ENCODE data around the gene LRRC56.

LRRC56 gene

GRCh38 chr11:574632-575312, 37.4 kb downstream of the LRRC56 start:
- Histone ChIP-seq H3K27ac (ENCODE audit: low read depth, low read length) (no peak overlapping the region), H3K4me3 (ENCODE audit: low read depth in 1 of 5, low read length in 5 of 5) (peak overlapping the region in 4 of 5 donors; percentile 61 to 82 (median 68)), H3K4me1 (ENCODE audit: control insufficient read depth in 5 of 5, insufficient read depth in 5 of 5, low read length in 5 of 5) (peaks cover 14 to 39% (median 35%) of the 10 kb centered on the region in 5 donors), H3K9me3 (ENCODE audit: control insufficient read depth in 5 of 5, low read length in 5 of 5) (no peaks in the 10 kb centered on the region), H3K9ac (ENCODE audit: low read length in 5 of 5) (no peak overlapping the region), H3K27me3 (ENCODE audit: control insufficient read depth in 5 of 5, insufficient read depth in 4 of 5, low read length in 5 of 5) (peaks cover 0 to 5% (median 4%) of the 10 kb centered on the region in 5 donors), H3K36me3 (ENCODE audit: control insufficient read depth in 5 of 5, insufficient read depth in 5 of 5, low read length in 5 of 5) (no peaks in the 10 kb centered on the region)

- no peaks in the 10 kb centered on the region for H3K36me3 ChIP-seq (ENCODE audit: control insufficient read depth in 5 of 5, insufficient read depth in 5 of 5, low read length in 5 of 5)
- H3K27ac ChIP-seq (ENCODE audit: low read depth, low read length) = no peak overlapping the region
- H3K9ac ChIP-seq (ENCODE audit: low read length in 5 of 5) = peak overlapping the region in 2 of 5 donors; percentile 35 to 64
- peak overlapping the region in 4 of 5 donors; percentile 61 to 82 (median 68) for H3K4me3 ChIP-seq (ENCODE audit: low read depth in 1 of 5, low read length in 5 of 5)
- no peaks in the 10 kb centered on the region for H3K9me3 ChIP-seq (ENCODE audit: control insufficient read depth in 5 of 5, low read length in 5 of 5)
- peaks cover 16 to 46% (median 40%) of the 10 kb centered on the region in 5 donors for H3K4me1 ChIP-seq (ENCODE audit: control insufficient read depth in 5 of 5, insufficient read depth in 5 of 5, low read length in 5 of 5)
- peaks cover 0 to 5% (median 4%) of the 10 kb centered on the region in 5 donors for H3K27me3 ChIP-seq (ENCODE audit: control insufficient read depth in 5 of 5, insufficient read depth in 4 of 5, low read length in 5 of 5)
These were observed 38.1 kb downstream of the LRRC56 start for GRCh38 chr11:575313-575995.

GRCh38 chr11:575996-576768, 38.9 kb downstream of the LRRC56 start, which contains the start of gene PHRF1:
Gene PHRF1 (plus strand): TSS chr11:576470. CDS start chr11:581513, 5,043 bp downstream.
- H3K27ac ChIP-seq (ENCODE audit: low read depth, low read length) = peak within 1 kb of the TSS; percentile 70

GRCh38 chr11:576811-577610, 39.7 kb downstream of the LRRC56 start:
- peaks cover 16 to 50% (median 41%) of the 10 kb centered on the region in 5 donors for H3K4me1 ChIP-seq (ENCODE audit: control insufficient read depth in 5 of 5, insufficient read depth in 5 of 5, low read length in 5 of 5)
- H3K9me3 ChIP-seq (ENCODE audit: control insufficient read depth in 5 of 5, low read length in 5 of 5) = no peaks in the 10 kb centered on the region
- peaks cover 0 to 5% (median 2%) of the 10 kb centered on the region in 5 donors for H3K27me3 ChIP-seq (ENCODE audit: control insufficient read depth in 5 of 5, insufficient read depth in 4 of 5, low read length in 5 of 5)

More at GRCh38 chr11:575996-576768, 38.9 kb downstream of the LRRC56 start, which contains the start of gene PHRF1:
- H3K27me3 ChIP-seq (ENCODE audit: control insufficient read depth in 5 of 5, insufficient read depth in 4 of 5, low read length in 5 of 5) = peaks cover 0 to 5% (median 4%) of the 10 kb centered on the region in 5 donors
- H3K36me3 ChIP-seq (ENCODE audit: control insufficient read depth in 5 of 5, insufficient read depth in 5 of 5, low read length in 5 of 5) = no peaks in the 10 kb centered on the region
- H3K4me3 ChIP-seq (ENCODE audit: low read depth in 1 of 5, low read length in 5 of 5) = peak within 1 kb of the TSS; percentile 87 to 98 (median 94)
- peaks cover 16 to 47% (median 41%) of the 10 kb centered on the region in 5 donors for H3K4me1 ChIP-seq (ENCODE audit: control insufficient read depth in 5 of 5, insufficient read depth in 5 of 5, low read length in 5 of 5)
- H3K9ac ChIP-seq (ENCODE audit: low read length in 5 of 5) = peak within 1 kb of the TSS; percentile 43 to 100 (median 98)
- no peaks in the 10 kb centered on the region for H3K9me3 ChIP-seq (ENCODE audit: control insufficient read depth in 5 of 5, low read length in 5 of 5)

GRCh38 chr11:577611-577894, 40.2 kb downstream of the LRRC56 start:
- Histone ChIP-seq H3K27me3 (ENCODE audit: control insufficient read depth in 5 of 5, insufficient read depth in 4 of 5, low read length in 5 of 5) (peaks cover 0 to 5% (median 2%) of the 10 kb centered on the region in 5 donors), H3K9me3 (ENCODE audit: control insufficient read depth in 5 of 5, low read length in 5 of 5) (no peaks in the 10 kb centered on the region), H3K36me3 (ENCODE audit: control insufficient read depth in 5 of 5, insufficient read depth in 5 of 5, low read length in 5 of 5) (peaks cover 0 to 12% (median 7%) of the 10 kb centered on the region in 5 donors), H3K4me1 (ENCODE audit: control insufficient read depth in 5 of 5, insufficient read depth in 5 of 5, low read length in 5 of 5) (peaks cover 16 to 50% (median 41%) of the 10 kb centered on the region in 5 donors), H3K27ac (ENCODE audit: low read depth, low read length) (peak overlapping the region; percentile 67), H3K4me3 (ENCODE audit: low read depth in 1 of 5, low read length in 5 of 5) (peak overlapping the region; percentile 87 to 98 (median 94)), H3K9ac (ENCODE audit: low read length in 5 of 5) (peak overlapping the region; percentile 43 to 100 (median 98))

More at GRCh38 chr11:576811-577610, 39.7 kb downstream of the LRRC56 start:
- Histone ChIP-seq H3K4me3 (ENCODE audit: low read depth in 1 of 5, low read length in 5 of 5) (peak overlapping the region; percentile 87 to 98 (median 94)), H3K27ac (ENCODE audit: low read depth, low read length) (peak overlapping the region; percentile 67), H3K36me3 (ENCODE audit: control insufficient read depth in 5 of 5, insufficient read depth in 5 of 5, low read length in 5 of 5) (peaks cover 0 to 7% (median 4%) of the 10 kb centered on the region in 5 donors), H3K9ac (ENCODE audit: low read length in 5 of 5) (peak overlapping the region; percentile 43 to 100 (median 98))

- H3K9me3 ChIP-seq (ENCODE audit: control insufficient read depth in 5 of 5, low read length in 5 of 5) = no peaks in the 10 kb centered on the region
- no peak overlapping the region for H3K27ac ChIP-seq (ENCODE audit: low read depth, low read length)
- H3K4me3 ChIP-seq (ENCODE audit: low read depth in 1 of 5, low read length in 5 of 5) = peak overlapping the region in 4 of 5 donors; percentile 87 to 98 (median 91)
- peak overlapping the region; percentile 42 to 100 (median 98) for H3K9ac ChIP-seq (ENCODE audit: low read length in 5 of 5)
- H3K27me3 ChIP-seq (ENCODE audit: control insufficient read depth in 5 of 5, insufficient read depth in 4 of 5, low read length in 5 of 5) = peaks cover 0 to 5% (median 2%) of the 10 kb centered on the region in 5 donors
- peaks cover 0 to 20% (median 10%) of the 10 kb centered on the region in 5 donors for H3K36me3 ChIP-seq (ENCODE audit: control insufficient read depth in 5 of 5, insufficient read depth in 5 of 5, low read length in 5 of 5)
- peaks cover 16 to 50% (median 41%) of the 10 kb centered on the region in 5 donors for H3K4me1 ChIP-seq (ENCODE audit: control insufficient read depth in 5 of 5, insufficient read depth in 5 of 5, low read length in 5 of 5)
These were observed 41.1 kb downstream of the LRRC56 start for GRCh38 chr11:578276-579035.

- Histone ChIP-seq H3K27me3 (ENCODE audit: control insufficient read depth in 5 of 5, insufficient read depth in 4 of 5, low read length in 5 of 5) (peaks cover 0 to under 1% (median 0%) of the 10 kb centered on the region in 5 donors), H3K4me3 (ENCODE audit: low read depth in 1 of 5, low read length in 5 of 5) (no peak overlapping the region), H3K36me3 (ENCODE audit: control insufficient read depth in 5 of 5, insufficient read depth in 5 of 5, low read length in 5 of 5) (peaks cover 0 to 32% (median 18%) of the 10 kb centered on the region in 5 donors), H3K27ac (ENCODE audit: low read depth, low read length) (no peak overlapping the region), H3K4me1 (ENCODE audit: control insufficient read depth in 5 of 5, insufficient read depth in 5 of 5, low read length in 5 of 5) (peaks cover 16 to 48% (median 38%) of the 10 kb centered on the region in 5 donors), H3K9ac (ENCODE audit: low read length in 5 of 5) (peak overlapping the region in 1 of 5 donors; percentile 54), H3K9me3 (ENCODE audit: control insufficient read depth in 5 of 5, low read length in 5 of 5) (no peaks in the 10 kb centered on the region)
These were observed 42.7 kb downstream of the LRRC56 start for GRCh38 chr11:579830-580601.

GRCh38 chr11:581342-581741, 44.0 kb downstream of the LRRC56 start:
- Histone ChIP-seq H3K4me3 (ENCODE audit: low read depth in 1 of 5, low read length in 5 of 5) (no peak overlapping the region), H3K36me3 (ENCODE audit: control insufficient read depth in 5 of 5, insufficient read depth in 5 of 5, low read length in 5 of 5) (peaks cover 0 to 39% (median 20%) of the 10 kb centered on the region in 5 donors), H3K9me3 (ENCODE audit: control insufficient read depth in 5 of 5, low read length in 5 of 5) (no peaks in the 10 kb centered on the region), H3K9ac (ENCODE audit: low read length in 5 of 5) (no peak overlapping the region), H3K27me3 (ENCODE audit: control insufficient read depth in 5 of 5, insufficient read depth in 4 of 5, low read length in 5 of 5) (no peaks in the 10 kb centered on the region), H3K4me1 (ENCODE audit: control insufficient read depth in 5 of 5, insufficient read depth in 5 of 5, low read length in 5 of 5) (peaks cover 16 to 41% (median 32%) of the 10 kb centered on the region in 5 donors), H3K27ac (ENCODE audit: low read depth, low read length) (no peak overlapping the region)

All from subcutaneous abdominal adipose tissue (tissue), 5 donors.